SK-N-SH (cell line): Measurements from ENCODE around the gene SLC9C1.

ENCODE experiments used
- CTCF ChIP-seq: fragments of 200-600 bp; sonication (generic); IDR thresholded peaks from 2 replicates; pipeline ENCODE4 v1.6.1; 2017; ENCODE audit warnings: antibody characterized with exemption, mild to moderate bottlenecking, moderate library complexity
- ELF1 ChIP-seq: IDR thresholded peaks from 2 replicates; pipeline ENCODE4 v1.4.0; 2012
- EP300 ChIP-seq, 2 experiments: IDR thresholded peaks; 2 replicates each; pipeline versions ENCODE4 v1.4.0 to v1.6.1; 2012; ENCODE audit warnings: borderline replicate concordance in 1 of 2, low read depth in 1 of 2, low read length in 1 of 2
- EZH2phosphoT487 ChIP-seq: fragments of 200-600 bp; sonication (generic); IDR thresholded peaks from 2 replicates; pipeline ENCODE4 v1.6.1; 2017; ENCODE audit warnings: low read depth, mixed run types, mild to moderate bottlenecking, antibody characterized with exemption, moderate library complexity, borderline replicate concordance
- MEF2A ChIP-seq: IDR thresholded peaks from 2 replicates; pipeline ENCODE4 v1.4.0; 2012; ENCODE audit warnings: low read depth, borderline replicate concordance
- POLR2AphosphoS5 ChIP-seq: IDR thresholded peaks from 2 replicates; pipeline ENCODE4 v1.6.1; 2012; ENCODE audit warnings: low read depth, low read length
- RAD21 ChIP-seq: IDR thresholded peaks from 2 replicates; pipeline ENCODE4 v1.6.1; 2012; ENCODE audit warnings: mild to moderate bottlenecking, low read length
- RCOR1 ChIP-seq: fragments of 150-350 bp; IDR thresholded peaks from 2 replicates; pipeline ENCODE4 v1.6.1; 2017; ENCODE audit warnings: antibody characterized with exemption, low read length
- RFX5 ChIP-seq: IDR thresholded peaks from 2 replicates; pipeline ENCODE4 v1.6.1; 2012; ENCODE audit warnings: mild to moderate bottlenecking, improper control_type of control experiment, low read length
- SMC3 ChIP-seq: IDR thresholded peaks from 2 replicates; pipeline ENCODE4 v1.6.1; 2012; ENCODE audit warnings: low read depth, low read length, improper control_type of control experiment
- TEAD4 ChIP-seq: IDR thresholded peaks from 2 replicates; pipeline ENCODE4 v1.4.0; 2012; ENCODE audit warnings: mild to moderate bottlenecking, borderline replicate concordance; ENCODE audit not compliant: insufficient read depth
- YY1 ChIP-seq: IDR thresholded peaks from 2 replicates; pipeline ENCODE4 v1.4.0; 2012; ENCODE audit warnings: low read depth, mild to moderate bottlenecking
- ZBTB33 ChIP-seq: IDR thresholded peaks from 2 replicates; pipeline ENCODE4 v1.4.0; 2012; ENCODE audit warnings: low read depth, borderline replicate concordance

- no peak for TF ChIP-seq ZBTB33
- no peak for TF ChIP-seq CTCF
- no peak for TF ChIP-seq ELF1
- TF ChIP-seq EP300 (IDR thresholded peaks at IDR 0.05; ENCODE audit: borderline replicate concordance in 1 of 2, low read depth in 1 of 2, low read length in 1 of 2): no peak
- TF ChIP-seq EZH2phosphoT487: no peak
- no peak for TF ChIP-seq RCOR1
- TF ChIP-seq MEF2A: no peak
- no peak for TF ChIP-seq RAD21
- no peak for TF ChIP-seq POLR2AphosphoS5
- no peak for TF ChIP-seq YY1
- no peak for TF ChIP-seq SMC3
- TF ChIP-seq RFX5: no peak
- no peak for TF ChIP-seq TEAD4
Observed at GRCh38 chr3:112175646-112176045, 118.4 kb downstream of the SLC9C1 start.
